Measurements from ENCODE around the gene GNAI2.
A peak's percentile ranks its signal among the peaks of the same experiment; 100 is the strongest.

The GNAI2 gene

GRCh38 chr3:50235716-50236483 lies at the start of gene GNAI2:
Gene GNAI2, plus strand, starts transcription at chr3:50236204. Its CDS starts 132 bp downstream, at chr3:50236336.
- peak; percentile 94 to 100 (median 99) for DNase-seq
- intact Hi-C loops (cut with DNase I), result no loop called here

DNA sequence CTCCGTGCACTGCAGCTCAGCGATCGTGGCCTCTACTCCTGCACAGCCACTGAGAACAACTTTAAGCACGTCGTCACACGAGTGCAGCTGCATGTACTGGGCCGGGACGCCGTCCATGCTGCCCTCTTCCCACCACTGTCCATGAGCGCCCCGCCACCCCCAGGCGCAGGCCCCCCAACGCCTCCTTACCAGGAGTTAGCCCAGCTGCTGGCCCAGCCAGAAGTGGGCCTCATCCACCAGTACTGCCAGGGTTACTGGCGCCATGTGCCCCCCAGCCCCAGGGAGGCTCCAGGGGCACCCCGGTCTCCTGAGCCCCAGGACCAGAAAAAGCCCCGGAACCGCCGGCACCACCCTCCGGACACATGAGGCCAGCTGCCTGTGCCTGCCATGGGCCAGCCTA lies 48.3 kb upstream of the GNAI2 start:
- intact Hi-C loops (cut with DNase I), result loop anchor here (2.0 kb wide), 1 partner anchor 67 kb away; no protein-coding TSS in a partner anchor

GRCh38 chr3:50189274-50189673 lies 46.7 kb upstream of the GNAI2 start:
- intact Hi-C loops (cut with DNase I), result loop anchor here (2.0 kb wide), 1 partner anchor 68 kb away; no protein-coding TSS in a partner anchor
- peak; percentile 63 to 92 (median 80) for DNase-seq

More for the DNA sequence above, 48.3 kb upstream of the GNAI2 start:
- no peak for DNase-seq

- intact Hi-C loops (cut with DNase I), result loop anchor here (2.0 to 5.0 kb wide), 2 partner anchors 69 to 87 kb away; partner anchors contain the start of gene LSMEM2
- DNase-seq, result no peak
These were observed 46.0 kb upstream of the GNAI2 start for GRCh38 chr3:50189989-50190388.

DNA sequence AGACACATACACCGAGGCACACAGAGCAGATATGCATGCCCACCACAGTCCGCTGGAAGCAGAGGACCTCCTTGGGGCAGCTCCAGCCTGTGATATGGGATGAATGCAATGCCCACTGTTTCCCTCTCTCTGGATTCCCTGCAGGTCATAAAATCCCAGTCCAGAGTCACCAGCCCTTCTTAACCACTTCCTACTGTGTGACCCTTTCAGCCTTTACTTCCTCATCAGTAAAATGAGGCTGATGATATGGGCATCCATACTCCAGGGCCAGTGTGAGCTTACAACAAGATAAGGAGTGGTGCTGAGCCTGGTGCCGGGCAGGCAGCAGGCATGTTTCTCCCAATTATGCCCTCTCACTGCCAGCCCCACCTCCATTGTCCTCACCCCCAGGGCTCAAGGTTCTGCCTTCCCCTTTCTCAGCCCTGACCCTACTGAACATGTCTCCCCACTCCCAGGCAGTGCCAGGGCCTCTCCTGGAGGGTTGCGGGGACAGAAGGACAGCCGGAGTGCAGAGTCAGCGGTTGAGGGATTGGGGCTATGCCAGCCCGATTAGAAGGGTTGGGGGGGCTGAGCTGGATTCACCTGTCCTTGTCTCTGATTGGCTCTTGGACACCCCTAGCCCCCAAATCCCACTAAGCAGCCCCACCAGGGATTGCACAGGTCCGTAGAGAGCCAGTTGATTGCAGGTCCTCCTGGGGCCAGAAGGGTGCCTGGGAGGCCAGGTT lies 44.9 kb upstream of the GNAI2 start, which contains the start of gene GNAT1:
GNAT1 (plus strand) TSS at position 675 of the 725 bp plus-strand sequence. CDS start 116 bp downstream, outside the sequence.
- intact Hi-C loops (cut with DNase I), result loop anchor here (5.0 kb wide), 1 partner anchor 86 kb away; the partner anchor contains the start of gene LSMEM2
- DNase-seq, result no peak

- intact Hi-C loops (cut with DNase I), result loop anchor here (2.0 to 5.0 kb wide), 2 partner anchors 35 to 85 kb away; partner anchors contain the start of gene LSMEM2
- DNase-seq, result no peak
These were observed 43.9 kb upstream of the GNAI2 start for GRCh38 chr3:50192124-50192523.

DNA sequence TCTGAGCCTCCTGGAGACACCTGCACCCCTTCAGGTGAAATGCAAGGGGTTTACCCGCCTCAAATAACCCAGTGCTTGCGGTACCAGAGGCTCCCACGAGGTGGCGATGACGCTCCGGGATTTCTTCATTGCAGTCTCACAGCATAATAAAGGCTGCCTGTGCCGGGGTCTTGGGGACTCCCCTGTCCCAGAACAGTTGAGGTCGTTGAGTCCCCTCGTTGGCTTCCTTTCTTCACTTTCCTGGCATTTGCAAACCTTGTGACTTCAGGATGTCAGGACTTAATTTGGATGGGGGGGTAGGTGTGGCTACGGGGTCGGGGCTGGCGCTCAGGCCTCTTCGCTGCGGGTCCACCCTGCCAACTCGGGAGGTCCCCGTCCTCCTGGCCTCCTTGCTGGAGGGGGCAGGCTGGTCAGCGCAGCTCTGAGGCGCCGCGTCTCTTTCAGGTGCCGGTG lies 43.3 kb upstream of the GNAI2 start:
- DNase-seq, result peak in 41 of 42 donors; percentile 47 to 90 (median 78)
- intact Hi-C loops (cut with DNase I), result loop anchor here (2.0 to 5.0 kb wide), 2 partner anchors 34 to 85 kb away; partner anchors contain the start of gene LSMEM2

DNA sequence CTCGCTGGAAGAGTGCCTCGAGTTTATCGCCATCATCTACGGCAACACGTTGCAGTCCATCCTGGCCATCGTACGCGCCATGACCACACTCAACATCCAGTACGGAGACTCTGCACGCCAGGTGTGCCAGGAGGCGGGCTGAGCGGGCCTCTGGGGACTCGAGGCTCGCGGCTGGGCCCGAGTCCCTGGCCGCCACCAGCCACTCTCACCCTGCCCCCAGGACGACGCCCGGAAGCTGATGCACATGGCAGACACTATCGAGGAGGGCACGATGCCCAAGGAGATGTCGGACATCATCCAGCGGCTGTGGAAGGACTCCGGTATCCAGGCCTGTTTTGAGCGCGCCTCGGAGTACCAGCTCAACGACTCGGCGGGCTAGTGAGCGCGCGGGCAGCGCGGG lies 42.7 kb upstream of the GNAI2 start:
- no peak for DNase-seq
- intact Hi-C loops (cut with DNase I), result loop anchor here (2.0 to 5.0 kb wide), 2 partner anchors 34 to 84 kb away; partner anchors contain the start of gene LSMEM2

DNA sequence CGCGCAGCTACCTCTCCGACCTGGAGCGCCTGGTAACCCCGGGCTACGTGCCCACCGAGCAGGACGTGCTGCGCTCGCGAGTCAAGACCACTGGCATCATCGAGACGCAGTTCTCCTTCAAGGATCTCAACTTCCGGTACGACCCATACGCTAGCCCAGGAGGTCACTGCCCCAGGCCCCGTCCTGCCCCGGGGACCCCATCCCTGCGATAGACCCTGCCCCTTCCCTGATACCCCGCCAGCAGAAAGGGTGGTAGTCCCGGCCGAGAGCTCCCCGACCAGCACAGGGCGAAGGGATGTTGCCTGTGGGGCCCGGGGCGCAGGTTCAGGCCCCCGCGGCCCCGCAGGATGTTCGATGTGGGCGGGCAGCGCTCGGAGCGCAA lies 42.3 kb upstream of the GNAI2 start:
- intact Hi-C loops (cut with DNase I), result loop anchor here (2.0 to 5.0 kb wide), 2 partner anchors 33 to 84 kb away; partner anchors contain the start of gene LSMEM2
- no peak for DNase-seq

DNA sequence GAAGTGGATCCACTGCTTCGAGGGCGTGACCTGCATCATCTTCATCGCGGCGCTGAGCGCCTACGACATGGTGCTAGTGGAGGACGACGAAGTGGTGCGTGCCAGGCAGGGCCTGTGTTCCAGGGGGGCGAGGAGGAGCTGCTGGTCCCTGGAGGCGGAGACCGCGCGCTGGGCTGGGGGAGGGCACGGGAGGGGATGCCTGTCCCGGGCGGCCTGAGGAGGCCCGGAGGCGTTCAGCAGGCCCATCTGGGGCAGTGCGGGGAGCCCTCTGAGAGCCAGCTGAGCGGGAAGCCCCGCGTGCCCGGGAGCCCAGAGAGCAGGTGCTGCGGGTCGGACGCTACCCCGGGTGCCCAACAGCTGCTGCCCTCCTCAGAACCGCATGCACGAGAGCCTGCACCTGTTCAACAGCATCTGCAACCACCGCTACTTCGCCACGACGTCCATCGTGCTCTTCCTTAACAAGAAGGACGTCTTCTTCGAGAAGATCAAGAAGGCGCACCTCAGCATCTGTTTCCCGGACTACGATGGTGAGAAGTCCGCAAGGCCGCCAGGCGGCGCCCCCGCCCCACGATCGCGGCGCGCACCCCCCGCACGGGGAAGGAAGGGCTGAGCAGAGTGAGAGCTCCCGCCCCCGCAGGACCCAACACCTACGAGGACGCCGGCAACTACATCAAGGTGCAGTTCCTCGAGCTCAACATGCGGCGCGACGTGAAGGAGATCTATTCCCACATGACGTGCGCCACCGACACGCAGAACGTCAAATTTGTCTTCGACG lies 41.7 kb upstream of the GNAI2 start:
- intact Hi-C loops (cut with DNase I), result loop anchor here (5.0 kb wide), 1 partner anchor 83 kb away; the partner anchor contains the start of gene LSMEM2
- peak; percentile 51 to 91 (median 80) for DNase-seq

- DNase-seq, result no peak
- intact Hi-C loops (cut with DNase I), result loop anchor here (5.0 kb wide), 1 partner anchor 82 kb away; the partner anchor contains the start of gene LSMEM2
These were observed 41.0 kb upstream of the GNAI2 start for GRCh38 chr3:50194903-50195500.

- intact Hi-C loops (cut with DNase I), result no loop called here
These were observed 40.3 kb upstream of the GNAI2 start for GRCh38 chr3:50195501-50196252.

DNA sequence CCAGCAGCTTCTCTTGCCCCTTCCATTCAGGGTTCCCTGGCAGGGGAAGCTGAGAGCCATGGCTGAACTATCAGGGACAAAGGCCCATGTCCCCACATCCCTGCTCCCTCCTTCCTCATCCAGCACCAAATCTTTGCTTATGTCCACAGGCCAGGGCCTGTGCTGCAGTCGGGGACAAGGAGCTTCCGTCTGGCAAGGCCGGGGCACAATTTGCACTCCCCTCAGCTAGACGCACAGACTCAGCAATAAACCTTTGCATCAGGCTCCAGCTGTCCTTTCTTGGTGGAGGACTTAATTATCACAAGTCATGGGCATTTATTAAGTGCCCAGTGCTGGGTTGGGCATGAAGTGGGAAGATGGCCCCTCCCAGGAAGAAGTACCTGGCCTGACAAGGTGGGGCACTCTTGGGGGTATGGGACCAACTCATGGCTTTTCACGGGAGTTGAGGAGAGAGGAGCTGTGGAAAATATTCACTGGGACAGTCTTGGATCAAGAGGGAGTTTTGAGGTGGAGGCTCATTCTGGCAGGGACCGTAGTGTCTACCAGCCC lies 39.7 kb upstream of the GNAI2 start:
- no peak for DNase-seq
- intact Hi-C loops (cut with DNase I), result no loop called here

More at GRCh38 chr3:50195501-50196252, 40.3 kb upstream of the GNAI2 start:
- DNase-seq, result no peak

GRCh38 chr3:50201573-50202315 lies 34.3 kb upstream of the GNAI2 start:
- DNase-seq, result no peak
- intact Hi-C loops (cut with DNase I), result no loop called here

GRCh38 chr3:50202353-50203112 lies 33.5 kb upstream of the GNAI2 start:
- no peak for DNase-seq
- intact Hi-C loops (cut with DNase I), result no loop called here

All from head of caudate nucleus (tissue), 42 donors.